Activated naive CD8-positive, alpha-beta T cell treated with anti-CD3 and anti-CD28 coated beads for 36 hours (primary cell): ENCODE data around the gene NCBP2. TPM values are rescaled to one million over a fixed set of nuclear protein-coding genes. Genes with fewer than 3 reads are reported as not detected.

Experiments
- DNase-seq: peaks from one replicate; pipeline ENCODE4 v3.0.0; 2021
- H3K27ac Mint-ChIP-seq: one replicate; pipeline ENCODE4 v1.8.0; 2022; ENCODE audit warnings: mild to moderate bottlenecking, moderate library complexity, mixed read lengths
- H3K27me3 Mint-ChIP-seq: one replicate; pipeline ENCODE4 v1.8.0; 2022; ENCODE audit warnings: mild to moderate bottlenecking, mixed read lengths
- H3K36me3 Mint-ChIP-seq: one replicate; pipeline ENCODE4 v1.8.0; 2021; ENCODE audit warnings: mild to moderate bottlenecking, mixed read lengths
- H3K4me1 Mint-ChIP-seq: one replicate; pipeline ENCODE4 v1.8.0; 2021; ENCODE audit warnings: mixed read lengths
- H3K4me3 Mint-ChIP-seq: one replicate; pipeline ENCODE4 v1.8.0; 2022; ENCODE audit warnings: mild to moderate bottlenecking, moderate library complexity, mixed read lengths
- H3K9me3 Mint-ChIP-seq: one replicate; pipeline ENCODE4 v1.8.0; 2022; ENCODE audit warnings: mixed read lengths
- total RNA-seq, 2 experiments: library from RNA; stranded (reverse); gene quantifications; one replicate each; pipeline ENCODE4 v1.2.3, GENCODE V29; 2021

The NCBP2 gene
- total RNA-seq, 2 experiments from 2014 or later: 120 to 121 TPM

DNA sequence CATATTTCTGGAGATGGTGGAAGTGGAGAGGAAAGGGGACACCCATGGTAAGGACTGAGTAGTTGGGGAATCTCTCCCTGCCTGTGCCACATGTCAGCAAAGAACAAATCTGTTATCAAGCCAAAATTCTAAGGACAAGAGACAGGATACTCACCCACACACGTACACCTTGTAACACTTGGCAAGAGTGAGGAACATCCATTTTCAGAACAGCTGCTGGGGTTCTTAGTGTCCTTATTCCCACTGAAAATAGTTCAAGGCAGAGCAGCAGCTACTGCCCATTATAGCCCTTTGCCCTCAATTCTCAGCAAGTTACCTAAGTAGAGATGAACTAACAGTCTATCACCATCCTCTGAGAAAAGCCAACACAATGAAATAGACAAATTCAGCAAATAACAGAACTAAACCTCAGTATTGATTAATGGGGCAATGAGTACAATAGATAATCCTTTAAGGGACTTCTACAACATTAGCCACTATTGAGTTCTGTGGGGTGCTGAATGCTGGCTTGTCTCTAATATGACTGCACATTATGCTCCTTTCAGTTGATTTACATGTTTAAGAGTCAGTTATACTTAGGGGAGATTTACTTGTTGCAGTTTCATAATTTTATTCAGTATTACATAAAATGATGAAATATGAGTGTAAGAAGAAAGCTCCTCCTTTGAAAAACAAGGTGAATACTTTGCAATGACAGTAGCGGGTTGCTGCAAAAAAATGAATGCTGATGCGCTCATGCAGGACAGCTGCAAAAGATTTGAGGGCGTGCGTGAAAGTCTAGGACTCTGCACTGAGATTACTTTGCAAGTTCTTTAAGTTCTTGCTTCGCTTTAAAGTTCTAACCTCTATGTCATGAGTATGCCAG lies 52.3 kb downstream of the NCBP2 start:
- DNase-seq: no peak
- peaks cover 6% of the 10 kb centered on the region for H3K36me3 Mint-ChIP-seq
- H3K27ac Mint-ChIP-seq: no peak overlapping the region
- no peaks in the 10 kb centered on the region for H3K9me3 Mint-ChIP-seq
- no peaks in the 10 kb centered on the region for H3K27me3 Mint-ChIP-seq
- H3K4me3 Mint-ChIP-seq: no peak overlapping the region
- peaks cover 27% of the 10 kb centered on the region for H3K4me1 Mint-ChIP-seq

DNA sequence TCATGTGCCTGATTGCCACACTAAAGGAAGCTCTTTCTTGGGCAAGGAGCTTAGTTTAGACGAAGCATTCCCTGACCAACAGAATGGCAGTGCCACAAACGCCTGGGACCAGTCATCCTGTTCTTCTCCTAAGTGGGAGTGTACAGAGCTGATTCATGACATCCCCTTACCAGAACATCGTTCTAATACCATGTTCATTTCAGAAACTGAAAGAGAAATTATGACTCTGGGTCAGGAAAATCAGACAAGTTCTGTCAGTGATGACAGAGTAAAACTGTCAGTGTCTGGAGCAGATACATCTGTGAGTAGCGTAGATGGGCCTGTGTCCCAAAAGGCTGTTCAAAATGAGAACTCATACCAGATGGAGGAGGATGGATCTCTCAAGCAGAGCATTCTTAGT lies 56.2 kb downstream of the NCBP2 start:
- Mint-ChIP-seq H3K36me3 (peaks cover 11% of the 10 kb centered on the region), H3K27me3 (no peaks in the 10 kb centered on the region), H3K4me1 (peaks cover 41% of the 10 kb centered on the region), H3K27ac (no peak overlapping the region), H3K4me3 (no peak overlapping the region), H3K9me3 (no peaks in the 10 kb centered on the region)
- DNase-seq: no peak

Other genes with a start within 250 kb of the NCBP2 start
- gene CEP19, start 230.3 kb downstream of the NCBP2 start, total RNA-seq: 1 to 10 TPM; 5.6 to 6.4 TPM
- 10 to 100 TPM; 41.4 to 44.3 TPM for gene PIGX, start 230.2 kb downstream of the NCBP2 start, total RNA-seq
- gene PAK2, start 202.7 kb downstream of the NCBP2 start, total RNA-seq: 10 to 100 TPM; 67.9 to 69.5 TPM
- 10 to 100 TPM; 28.1 to 31.9 TPM for gene SENP5, start 74.6 kb downstream of the NCBP2 start, total RNA-seq
- gene PIGZ, start 26.3 kb upstream of the NCBP2 start, total RNA-seq: under 1 TPM; 0.27 to 0.38 TPM
- 1 to 10 TPM; 2.7 TPM for gene MELTF, start 87.3 kb upstream of the NCBP2 start, total RNA-seq